IMR-90 (cell line): ENCODE data around the gene CYP11A1. TPM values are rescaled to one million over a fixed set of nuclear protein-coding genes. Genes with fewer than 3 reads are reported as not detected.

Source experiments
- ATAC-seq: fragments of 200-7000 bp; cut with Tn5 transposase; 2 replicates; pipeline ENCODE4 v1.9.1; 2020; ENCODE audit warnings: low read depth, mild to moderate bottlenecking, moderate library complexity
- BruUV-seq: library from RNA; stranded (reverse); fragments of 400-500 nt; replicated peaks from 2 replicates; lab custom pipeline; 2021; lab: Mats Ljungman, UMichigan
- CTCF ChIA-PET: fragments of 300-600 bp; formaldehyde crosslinking; extraction: SDS; loops from one replicate; lab custom pipeline; 2021; ENCODE audit warnings: antibody characterized with exemption; lab: Yijun Ruan, JAX
- POLR2A ChIA-PET: fragments of 300-600 bp; sonication (Branson Sonifier 250); formaldehyde crosslinking; loops from one replicate; lab custom pipeline; 2022; ENCODE audit warnings: antibody characterized with exemption; ENCODE audit not compliant: unreplicated experiment; lab: Charles Lee
- DNase-seq: peaks from one replicate; pipeline ENCODE4 v3.0.0; 2013
- H2AFZ ChIP-seq: replicated peaks from 2 replicates; pipeline ENCODE3; 2013; ENCODE audit warnings: low read length, mild to moderate bottlenecking; ENCODE audit not compliant: poor library complexity
- H2AK5ac ChIP-seq: 2 replicates; pipeline ENCODE4 v1.6.1; 2013; ENCODE audit warnings: low read depth, low read length, inconsistent platforms
- H2AK9ac ChIP-seq: replicated peaks from 2 replicates; pipeline ENCODE3; 2013; ENCODE audit warnings: mild to moderate bottlenecking, low read depth, low read length, moderate library complexity; ENCODE audit not compliant: poor library complexity
- H2BK120ac ChIP-seq: 2 replicates; pipeline ENCODE4 v1.6.1; 2013; ENCODE audit warnings: low read depth, low read length, inconsistent platforms
- H2BK15ac ChIP-seq: 3 replicates; pipeline ENCODE4 v1.6.1; 2013; ENCODE audit warnings: low read depth, low read length, inconsistent platforms
- H2BK20ac ChIP-seq: 2 replicates; pipeline ENCODE4 v1.6.1; 2013; ENCODE audit warnings: low read depth, mild to moderate bottlenecking, inconsistent platforms, low read length, moderate library complexity
- H2BK5ac ChIP-seq: 2 replicates; pipeline ENCODE4 v1.6.1; 2013; ENCODE audit warnings: mild to moderate bottlenecking, low read depth, low read length, inconsistent platforms; ENCODE audit not compliant: poor library complexity, severe bottlenecking
- H3K14ac ChIP-seq: replicated peaks from 2 replicates; pipeline ENCODE4 v1.6.1; 2013; ENCODE audit warnings: low read depth, low read length, inconsistent platforms
- H3K18ac ChIP-seq: 2 replicates; pipeline ENCODE4 v1.6.1; 2013; ENCODE audit warnings: low read depth, low read length, control low read depth
- H3K23ac ChIP-seq: 2 replicates; pipeline ENCODE4 v1.6.1; 2013; ENCODE audit warnings: low read depth, low read length, inconsistent platforms
- H3K27ac ChIP-seq: 2 replicates; pipeline ENCODE4 v1.5.1; 2013; ENCODE audit warnings: mild to moderate bottlenecking, control low read depth, low read length; ENCODE audit not compliant: insufficient read depth
- H3K27me3 ChIP-seq: 2 replicates; pipeline ENCODE4 v1.6.1; 2013; ENCODE audit warnings: low read length; ENCODE audit not compliant: control insufficient read depth, insufficient read depth
- H3K36me3 ChIP-seq: 2 replicates; pipeline ENCODE4 v1.6.1; 2013; ENCODE audit warnings: low read length, mixed read lengths; ENCODE audit not compliant: control insufficient read depth, insufficient read depth
- H3K4ac ChIP-seq: 2 replicates; pipeline ENCODE4 v1.6.1; 2013; ENCODE audit warnings: low read depth, low read length, inconsistent platforms
- H3K4me1 ChIP-seq: 2 replicates; pipeline ENCODE4 v1.6.1; 2013; ENCODE audit warnings: low read length, mixed read lengths; ENCODE audit not compliant: control insufficient read depth, insufficient read depth
- H3K4me2 ChIP-seq: 2 replicates; pipeline ENCODE4 v1.6.1; 2013; ENCODE audit warnings: low read depth, mild to moderate bottlenecking, control low read depth, low read length, moderate library complexity
- H3K4me3 ChIP-seq: 2 replicates; pipeline ENCODE4 v1.5.1; 2013; ENCODE audit warnings: low read depth, mild to moderate bottlenecking, control low read depth, low read length, moderate library complexity; ENCODE audit not compliant: insufficient read depth
- H3K56ac ChIP-seq: 2 replicates; pipeline ENCODE4 v1.6.1; 2013; ENCODE audit warnings: low read length, inconsistent platforms; ENCODE audit not compliant: insufficient read depth; ENCODE audit errors: extremely low read depth
- H3K79me1 ChIP-seq, 2 experiments: 2 replicates each; pipeline ENCODE4 v1.6.1; 2013; ENCODE audit warnings: low read length in 2 of 2, inconsistent platforms in 1 of 2, low read depth in 1 of 2
- H3K9ac ChIP-seq: 2 replicates; pipeline ENCODE4 v1.6.1; 2013; ENCODE audit warnings: low read depth, low read length, control low read depth
- H3K9me1 ChIP-seq: 2 replicates; pipeline ENCODE4 v1.6.1; 2013; ENCODE audit warnings: low read length, inconsistent platforms; ENCODE audit not compliant: insufficient read depth
- H3K9me3 ChIP-seq: 2 replicates; pipeline ENCODE4 v1.6.1; 2013; ENCODE audit warnings: low read length; ENCODE audit not compliant: control insufficient read depth, insufficient read depth
- H4K20me1 ChIP-seq: 2 replicates; pipeline ENCODE4 v1.6.1; 2013; ENCODE audit warnings: low read length, inconsistent platforms; ENCODE audit not compliant: insufficient read depth
- H4K5ac ChIP-seq: 2 replicates; pipeline ENCODE4 v1.6.1; 2013; ENCODE audit warnings: mild to moderate bottlenecking, low read depth, low read length, control low read depth
- H4K8ac ChIP-seq, 2 experiments: 2 replicates each; pipeline ENCODE4 v1.6.1; 2013; ENCODE audit warnings: low read depth in 2 of 2, low read length in 2 of 2, control low read depth in 1 of 2, inconsistent platforms in 1 of 2
- H4K91ac ChIP-seq: 2 replicates; pipeline ENCODE4 v1.6.1; 2013; ENCODE audit warnings: low read depth, low read length, inconsistent platforms; ENCODE audit not compliant: insufficient read depth
- CEBPB ChIP-seq: IDR thresholded peaks from 2 replicates; pipeline ENCODE4 v1.6.1; 2012; ENCODE audit warnings: low read depth, low read length, improper control_type of control experiment
- CHD1 ChIP-seq: IDR thresholded peaks from 2 replicates; pipeline ENCODE4 v1.6.1; 2012; ENCODE audit warnings: low read depth, low read length, improper control_type of control experiment
- ELK1 ChIP-seq: fragments of 150-350 bp; IDR thresholded peaks from 2 replicates; pipeline ENCODE4 v1.6.1; 2016; ENCODE audit warnings: low read depth, mild to moderate bottlenecking, low read length, moderate library complexity, borderline replicate concordance
- FOS ChIP-seq: fragments of 150-350 bp; IDR thresholded peaks from 2 replicates; pipeline ENCODE4 v1.6.1; 2016; ENCODE audit warnings: low read depth, low read length
- MAFK ChIP-seq: IDR thresholded peaks from 2 replicates; pipeline ENCODE4 v1.6.1; 2012; ENCODE audit warnings: low read depth, low read length, improper control_type of control experiment
- MAZ ChIP-seq: IDR thresholded peaks from 2 replicates; pipeline ENCODE4 v1.6.1; 2012; ENCODE audit warnings: low read depth, mild to moderate bottlenecking, low read length, improper control_type of control experiment, moderate library complexity, borderline replicate concordance
- RAD21 ChIP-seq: IDR thresholded peaks from 2 replicates; pipeline ENCODE4 v1.6.1; 2012; ENCODE audit warnings: low read length, improper control_type of control experiment
- SMC3 ChIP-seq: fragments of 150-350 bp; IDR thresholded peaks from 2 replicates; pipeline ENCODE4 v1.6.1; 2016; ENCODE audit warnings: low read depth, mild to moderate bottlenecking, antibody characterized with exemption, low read length, moderate library complexity
- WGBS, 2 experiments: methylation state at CpG; one replicate each; pipeline versions ENCODE4 v1.1.5 to v1.1.7; 2013; ENCODE audit warnings: missing lambda C conversion rate in 2 of 2; ENCODE audit not compliant: insufficient read length in 1 of 2; ENCODE audit errors: extremely low coverage in 2 of 2; 5-methylcytosine and 5-hydroxymethylcytosine counted together
- dilution Hi-C: fragments of 300-500 bp; cut with HindIII; formaldehyde crosslinking; loops from one replicate; pipeline ENCODE4 v1.14.3; 2018; ENCODE audit warnings: low sequenced_read_pairs; ENCODE audit not compliant: unreplicated experiment
- in situ Hi-C: fragments of 300-500 bp; cut with MboI; formaldehyde crosslinking; loops from 3 replicates; pipeline ENCODE4 v1.14.3; 2019; ENCODE audit warnings: low sequenced_read_pairs, inconsistent platforms, mixed read lengths
- intact Hi-C: fragments of 100-400 bp; cut with micrococcal nuclease; formaldehyde crosslinking; loops from 2 replicates; pipeline ENCODE4 v1.10.0; 2022
- polyA plus RNA-seq, 3 experiments: library from polyadenylated mRNA; depleted of rRNA; stranded (reverse); fragments of >200 nt; gene quantifications; 2 replicates each; pipeline ENCODE4 v1.2.3, GENCODE V29; 2012; ENCODE audit warnings: low replicate concordance in 1 of 3
- total RNA-seq: library from RNA; depleted of rRNA; stranded (reverse); fragments of >200 nt; gene quantifications from 2 replicates; pipeline ENCODE4 v1.2.3, GENCODE V29; 2012

The CYP11A1 gene
- total and polyA plus RNA-seq, 2 of the 4 experiments (the other 2 are of a cell fraction): 0.18 to 0.50 TPM

- H4K20me1 ChIP-seq: no peaks in the 10 kb centered on the region
- H2AK9ac ChIP-seq: peak overlapping the region; percentile 92
- H3K79me1 ChIP-seq: peaks cover 0 to 5% of the 10 kb centered on the region in 2 experiments; a peak in 1 of 4 replicates
- no peaks in the 10 kb centered on the region for H3K27me3 ChIP-seq
- H3K9ac ChIP-seq: no peak overlapping the region
- H3K36me3 ChIP-seq: no peaks in the 10 kb centered on the region
- peak overlapping the region; percentile 25 for H3K14ac ChIP-seq
- H2AK5ac ChIP-seq: peak overlapping the region; percentile 65
- dilution Hi-C loops: no loop called here
- peak overlapping the region; percentile 62 for H3K23ac ChIP-seq
- WGBS, 2 experiments: 49% methylated on average over 4 of the region's 8 CpGs; no CpG with 5 or more reads in 1 of the 2 experiments
- TF ChIP-seq MAZ (peak; percentile 38; the same call in 1 of the 2 replicates), RAD21 (no peak), FOS (peak; percentile 64), CHD1 (no peak), MAFK (no peak), ELK1 (no peak), CEBPB (peak; percentile 77), SMC3 (peak; percentile 10; the same call in 1 of the 2 replicates)
- peak overlapping the region; percentile 20 for H2BK5ac ChIP-seq
- H2BK15ac ChIP-seq: peak overlapping the region; percentile 70; the same call in 1 of the 3 replicates
- peak overlapping the region; percentile 41 for H3K4ac ChIP-seq
- DNase-seq (peak; percentile 84), ATAC-seq (no peak)
- peak overlapping the region; percentile 76 for H2AFZ ChIP-seq
- H2BK120ac ChIP-seq: peak overlapping the region; percentile 57; the same call in 1 of the 2 replicates
- in situ Hi-C loops: loop anchor here (5.0 kb wide), 1 partner anchor 53 kb away; no protein-coding TSS in a partner anchor
- H3K56ac ChIP-seq: no peak overlapping the region
- no TSS peak for BruUV-seq
- ChIA-PET CTCF (interaction anchor here (0.5 to 5.3 kb wide), 2 partner anchors 55 to 149 kb away, joined by 5 to 31 read pairs; no protein-coding TSS in a partner anchor), POLR2A (interaction anchor here (0.5 kb wide), 1 partner anchor 78 kb away, joined by 6 read pairs; no protein-coding TSS in a partner anchor)
- no peak overlapping the region for H3K4me3 ChIP-seq
- H4K8ac ChIP-seq: peak overlapping the region in 1 of 2 experiments; percentile 71; a peak in 2 of 4 replicates
- H3K27ac ChIP-seq: no peak overlapping the region
- no peak overlapping the region for H3K4me2 ChIP-seq
- H2BK20ac ChIP-seq: peak overlapping the region; percentile 73
- H4K91ac ChIP-seq: peak overlapping the region; percentile 49
- H3K9me3 ChIP-seq: no peaks in the 10 kb centered on the region
- peaks cover 8% of the 10 kb centered on the region; the same call in 1 of the 2 replicates for H3K9me1 ChIP-seq
- peaks cover 4% of the 10 kb centered on the region; the same call in 1 of the 2 replicates for H3K4me1 ChIP-seq
- peak overlapping the region; percentile 38; the same call in 1 of the 2 replicates for H4K5ac ChIP-seq
- H3K18ac ChIP-seq: no peak overlapping the region
- intact Hi-C loops: loop anchor here (2.0 to 5.0 kb wide), 2 partner anchors 105 to 163 kb away; no protein-coding TSS in a partner anchor
Measured at GRCh38 chr15:74383695-74384565, 16.5 kb upstream of the CYP11A1 start.
